ENCODE results near the gene KREMEN2.

The KREMEN2 gene

DNA sequence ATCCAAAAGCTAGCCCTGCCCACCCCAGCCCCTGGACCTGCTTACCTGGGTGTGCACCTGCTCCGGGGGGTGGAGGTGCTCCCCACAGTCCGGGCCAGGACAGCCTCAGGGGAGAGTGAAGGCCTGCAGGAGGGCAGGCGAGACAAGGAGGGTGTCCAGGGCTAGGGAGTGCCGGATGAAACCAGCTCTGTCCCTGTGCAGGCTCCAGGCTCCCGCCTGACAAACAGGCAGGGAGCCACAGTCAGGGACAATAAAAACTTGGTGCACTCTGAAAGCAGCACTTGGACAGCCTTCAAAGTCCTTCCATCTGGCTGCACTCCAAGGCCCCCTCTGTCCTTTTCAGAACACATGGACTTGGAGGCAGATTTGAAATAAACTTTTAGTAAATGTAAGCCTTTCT is 9.0 kb downstream of the KREMEN2 start:
- H3K4me1 ChIP-seq, result peaks cover 23% of the 10 kb centered on the region
- no peaks in the 10 kb centered on the region for H3K9me3 ChIP-seq
- no peak for DNase-seq
- no peaks in the 10 kb centered on the region for H3K27me3 ChIP-seq
- TF ChIP-seq, protein P1, sequence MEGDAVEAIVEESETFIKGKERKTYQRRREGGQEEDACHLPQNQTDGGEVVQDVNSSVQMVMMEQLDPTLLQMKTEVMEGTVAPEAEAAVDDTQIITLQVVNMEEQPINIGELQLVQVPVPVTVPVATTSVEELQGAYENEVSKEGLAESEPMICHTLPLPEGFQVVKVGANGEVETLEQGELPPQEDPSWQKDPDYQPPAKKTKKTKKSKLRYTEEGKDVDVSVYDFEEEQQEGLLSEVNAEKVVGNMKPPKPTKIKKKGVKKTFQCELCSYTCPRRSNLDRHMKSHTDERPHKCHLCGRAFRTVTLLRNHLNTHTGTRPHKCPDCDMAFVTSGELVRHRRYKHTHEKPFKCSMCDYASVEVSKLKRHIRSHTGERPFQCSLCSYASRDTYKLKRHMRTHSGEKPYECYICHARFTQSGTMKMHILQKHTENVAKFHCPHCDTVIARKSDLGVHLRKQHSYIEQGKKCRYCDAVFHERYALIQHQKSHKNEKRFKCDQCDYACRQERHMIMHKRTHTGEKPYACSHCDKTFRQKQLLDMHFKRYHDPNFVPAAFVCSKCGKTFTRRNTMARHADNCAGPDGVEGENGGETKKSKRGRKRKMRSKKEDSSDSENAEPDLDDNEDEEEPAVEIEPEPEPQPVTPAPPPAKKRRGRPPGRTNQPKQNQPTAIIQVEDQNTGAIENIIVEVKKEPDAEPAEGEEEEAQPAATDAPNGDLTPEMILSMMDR (IDR thresholded peaks at IDR 0.05; ENCODE audit: low read depth, low read length), result no peak
- peaks cover 69% of the 10 kb centered on the region for H3K36me3 ChIP-seq
- no peak overlapping the region for H3K4me3 ChIP-seq (ENCODE audit: low read depth, low read length)

DNA sequence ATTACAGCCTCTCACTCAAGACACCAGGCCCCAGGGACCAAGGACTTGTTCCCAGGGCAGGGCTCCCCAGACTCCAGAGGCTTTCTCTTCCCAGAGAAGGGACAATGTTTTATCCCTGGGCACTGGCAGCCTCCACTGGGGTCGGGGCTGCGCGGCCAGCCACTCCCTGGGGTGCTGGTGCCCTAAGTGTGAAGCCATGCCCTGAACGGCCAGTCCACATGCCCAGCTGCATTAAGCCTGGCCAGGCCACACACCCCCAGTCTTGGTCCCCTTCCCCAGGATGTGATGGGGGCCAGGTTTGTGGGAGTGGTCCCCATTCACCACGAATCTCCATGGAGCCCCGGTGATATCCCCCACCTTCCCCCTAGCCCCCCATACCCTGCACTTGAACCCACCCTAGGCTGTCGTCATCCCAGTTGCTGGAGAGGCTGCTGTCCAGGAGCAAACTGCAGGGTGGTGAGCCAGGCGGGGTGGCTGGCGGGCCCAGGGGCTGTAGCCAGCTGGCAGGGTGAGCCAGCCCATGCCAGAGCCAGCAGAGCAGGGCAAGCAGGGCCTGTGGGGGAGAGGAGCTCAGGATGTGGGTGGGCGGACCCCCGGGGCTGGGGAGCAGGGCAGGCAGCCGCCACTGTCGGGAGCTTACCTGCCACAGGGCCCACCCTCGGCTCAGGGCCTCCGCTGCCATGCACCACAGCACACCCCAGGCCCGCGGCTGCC is 9.7 kb downstream of the KREMEN2 start:
- no peaks in the 10 kb centered on the region for H3K9me3 ChIP-seq
- DNase-seq, result no peak
- no peaks in the 10 kb centered on the region for H3K27me3 ChIP-seq
- H3K36me3 ChIP-seq, result peaks cover 72% of the 10 kb centered on the region
- peaks cover 23% of the 10 kb centered on the region for H3K4me1 ChIP-seq
- no peak overlapping the region for H3K4me3 ChIP-seq (ENCODE audit: low read depth, low read length)
- TF ChIP-seq, protein P1 (IDR thresholded peaks at IDR 0.05; ENCODE audit: low read depth, low read length), result no peak

DNA sequence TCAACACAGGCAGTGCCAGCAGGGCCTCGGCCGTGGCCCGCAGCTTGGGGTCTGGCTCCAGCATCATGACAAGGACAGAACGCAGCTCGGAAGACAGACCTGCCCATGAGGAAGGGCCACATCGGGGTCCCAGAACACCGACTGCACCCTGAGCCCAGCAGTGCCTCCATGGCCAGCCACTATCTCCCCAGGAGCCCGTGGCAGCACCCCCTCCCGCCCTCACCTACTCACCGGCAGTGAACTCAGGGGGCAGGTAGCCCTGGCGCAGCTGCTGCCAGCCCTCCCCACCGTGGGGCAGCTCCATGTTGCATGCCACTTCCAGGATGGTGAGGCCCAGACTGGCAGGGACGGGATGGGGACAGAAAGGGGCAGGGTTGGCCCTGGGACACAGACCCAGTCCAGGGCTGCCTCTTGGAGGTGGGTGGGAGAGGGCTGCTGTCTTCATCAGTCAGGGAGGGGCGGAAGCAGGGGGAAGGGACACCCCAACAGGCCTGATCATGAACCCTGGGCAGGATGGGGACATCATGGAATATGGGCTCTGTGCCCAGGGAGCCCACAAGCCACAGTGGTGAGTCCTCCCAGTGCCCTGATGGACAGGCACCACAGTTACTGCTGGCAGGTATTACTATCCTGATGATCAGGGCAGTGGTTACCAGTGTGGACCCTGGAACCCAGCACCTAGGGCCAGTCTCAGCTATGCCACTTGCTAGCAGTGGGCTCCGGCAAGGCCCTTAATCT is 10.4 kb downstream of the KREMEN2 start:
- TF ChIP-seq, protein P1 (IDR thresholded peaks at IDR 0.05; ENCODE audit: low read depth, low read length), result no peak
- no peak for DNase-seq
- Histone ChIP-seq H3K4me3 (ENCODE audit: low read depth, low read length) (no peak overlapping the region), H3K36me3 (peaks cover 75% of the 10 kb centered on the region), H3K4me1 (peaks cover 23% of the 10 kb centered on the region), H3K27me3 (no peaks in the 10 kb centered on the region), H3K9me3 (no peaks in the 10 kb centered on the region)

DNA sequence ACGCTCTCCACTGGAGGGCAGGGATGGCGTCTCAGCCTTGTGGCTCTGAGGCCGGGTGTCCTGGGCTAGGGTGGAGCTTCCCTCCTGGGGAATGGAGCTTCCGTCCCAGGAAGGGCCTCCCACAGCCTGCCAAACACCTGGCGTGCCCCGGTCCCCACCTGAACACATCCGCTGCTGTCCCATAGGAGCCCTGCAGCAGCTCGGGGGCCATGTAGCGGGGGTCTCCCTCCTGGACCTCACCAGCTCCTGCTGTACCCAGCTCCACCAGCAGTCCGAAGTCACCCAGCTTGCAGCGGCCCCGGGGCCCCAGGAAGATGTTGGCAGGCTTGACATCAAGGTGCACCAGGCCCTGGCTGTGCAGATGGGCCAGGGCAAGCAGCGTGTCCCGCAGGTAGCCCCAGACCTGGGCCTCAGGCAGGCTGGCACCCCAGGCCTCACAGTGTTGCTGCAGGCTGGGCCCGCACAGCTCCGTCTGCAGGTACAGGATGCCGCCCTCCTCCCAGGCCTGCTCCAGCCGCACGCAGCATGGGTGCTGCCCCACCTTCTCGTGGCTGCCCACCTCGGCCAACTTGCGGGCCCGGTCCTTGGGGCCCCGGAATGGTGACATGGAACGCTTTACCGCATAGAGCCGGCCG is 11.2 kb downstream of the KREMEN2 start:
- no peak overlapping the region for H3K4me3 ChIP-seq (ENCODE audit: low read depth, low read length)
- DNase-seq, result no peak
- H3K27me3 ChIP-seq, result no peaks in the 10 kb centered on the region
- peaks cover 75% of the 10 kb centered on the region for H3K36me3 ChIP-seq
- H3K9me3 ChIP-seq, result no peaks in the 10 kb centered on the region
- TF ChIP-seq, protein P1 (IDR thresholded peaks at IDR 0.05; ENCODE audit: low read depth, low read length), result no peak
- peaks cover 23% of the 10 kb centered on the region for H3K4me1 ChIP-seq

DNA sequence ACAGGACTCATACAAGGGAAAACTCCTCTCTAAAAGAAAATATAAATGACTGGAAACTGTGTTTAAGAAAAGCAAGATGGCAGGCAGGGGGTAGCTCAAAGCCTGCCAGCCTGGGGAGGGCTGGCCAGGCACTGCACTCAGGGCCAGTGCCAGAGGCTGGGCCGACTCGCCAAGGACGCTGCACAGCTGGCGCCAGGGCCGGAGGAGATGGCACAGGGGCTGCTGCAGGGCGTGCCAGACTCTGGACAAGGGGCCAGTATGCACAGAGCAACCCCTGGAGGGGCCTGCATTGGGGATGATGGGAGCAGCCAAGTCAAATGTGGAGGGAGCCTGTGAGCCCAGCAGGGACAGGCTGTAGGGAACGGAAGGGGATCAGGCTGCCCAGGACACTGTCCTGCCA is 12.1 kb downstream of the KREMEN2 start:
- no peaks in the 10 kb centered on the region for H3K27me3 ChIP-seq
- DNase-seq, result no peak
- H3K9me3 ChIP-seq, result no peaks in the 10 kb centered on the region
- peaks cover 70% of the 10 kb centered on the region for H3K36me3 ChIP-seq
- TF ChIP-seq, protein P1 (IDR thresholded peaks at IDR 0.05; ENCODE audit: low read depth, low read length), result no peak
- no peak overlapping the region for H3K4me3 ChIP-seq (ENCODE audit: low read depth, low read length)
- H3K4me1 ChIP-seq, result peaks cover 17% of the 10 kb centered on the region

Measured in BE2C (cell line).